Fibroblast of upper back skin (primary cell): ENCODE measurements around the gene CFAP299.
"Not testable (repeated sequence)": the region's sequence is repeated elsewhere in the genome, so short reads cannot be mapped to it uniquely, and the experiment has no call there.

Experiments used
- DNase-seq: peaks from one replicate; pipeline ENCODE4 v3.0.0-alpha.2; 2013

Gene CFAP299

GRCh38 chr4:80614319-80614718 lies 278.8 kb downstream of the CFAP299 start:
- DNase-seq = no peak

- DNase-seq = no peak
These were observed 279.6 kb downstream of the CFAP299 start for GRCh38 chr4:80615099-80615498.

GRCh38 chr4:80619070-80619674 lies 283.6 kb downstream of the CFAP299 start:
- peak; percentile 11 for DNase-seq

GRCh38 chr4:80631861-80632260 lies 296.3 kb downstream of the CFAP299 start:
- no peak for DNase-seq

GRCh38 chr4:80637190-80637589 lies 301.7 kb downstream of the CFAP299 start:
- no peak for DNase-seq

GRCh38 chr4:80646061-80646460 lies 310.5 kb downstream of the CFAP299 start:
- peak; percentile 0 for DNase-seq

- DNase-seq = peak; percentile 36
These were observed 320.1 kb downstream of the CFAP299 start for GRCh38 chr4:80655662-80656061.

GRCh38 chr4:80670118-80670517 lies 334.6 kb downstream of the CFAP299 start:
- DNase-seq = not testable (repeated sequence)

GRCh38 chr4:80678413-80678812 lies 342.9 kb downstream of the CFAP299 start:
- DNase-seq = no peak

- no peak for DNase-seq
These were observed 345.4 kb downstream of the CFAP299 start for GRCh38 chr4:80680934-80681333.

GRCh38 chr4:80685214-80685613 lies 349.7 kb downstream of the CFAP299 start:
- peak; percentile 3 for DNase-seq

- DNase-seq = not testable (repeated sequence)
These were observed 352.2 kb downstream of the CFAP299 start for GRCh38 chr4:80687736-80688135.

- DNase-seq = no peak
These were observed 358.6 kb downstream of the CFAP299 start for GRCh38 chr4:80694171-80694570.

GRCh38 chr4:80705311-80705710 lies 369.8 kb downstream of the CFAP299 start:
- DNase-seq = peak; percentile 19

- DNase-seq = no peak
These were observed 373.7 kb downstream of the CFAP299 start for GRCh38 chr4:80709082-80709869.

GRCh38 chr4:80710748-80711451 lies 375.4 kb downstream of the CFAP299 start:
- no peak for DNase-seq

- peak; percentile 37 for DNase-seq
These were observed 376.4 kb downstream of the CFAP299 start for GRCh38 chr4:80711956-80712355.

- no peak for DNase-seq
These were observed 377.9 kb downstream of the CFAP299 start for GRCh38 chr4:80713409-80713808.

- DNase-seq = no peak
These were observed 381.7 kb downstream of the CFAP299 start for GRCh38 chr4:80717204-80717603.

- DNase-seq = peak; percentile 20
These were observed 390.9 kb downstream of the CFAP299 start for GRCh38 chr4:80726471-80726870.

GRCh38 chr4:80730158-80730557 lies 394.6 kb downstream of the CFAP299 start:
- DNase-seq = no peak

- DNase-seq = no peak
These were observed 395.9 kb downstream of the CFAP299 start for GRCh38 chr4:80731436-80731835.

- DNase-seq = peak; percentile 58
These were observed 396.5 kb downstream of the CFAP299 start for GRCh38 chr4:80732010-80732409.

- no peak for DNase-seq
These were observed 404.8 kb downstream of the CFAP299 start for GRCh38 chr4:80740375-80740774.
